HL-60 (cell line): ENCODE data around the gene PIN1.

Experiments used
- DNase-seq, 2 experiments: peaks; one replicate each; pipeline ENCODE4 v3.0.0-alpha.2; 2010 to 2020; ENCODE audit warnings: low read depth in 1 of 2, low spot score in 1 of 2
- H3K27ac ChIP-seq: fragments of 250-450 bp; sonication (Bioruptor Pico); replicated peaks from 2 replicates; pipeline ENCODE4 v1.5.1; 2020; ENCODE audit warnings: mild to moderate bottlenecking, moderate library complexity
- H3K27me3 ChIP-seq: fragments of 250-450 bp; sonication (Bioruptor Pico); 2 replicates; pipeline ENCODE4 v1.5.1; 2021; ENCODE audit warnings: mild to moderate bottlenecking, moderate library complexity; ENCODE audit not compliant: insufficient read depth, poor library complexity, severe bottlenecking
- H3K4me3 ChIP-seq: replicated peaks from 2 replicates; pipeline ENCODE4 v1.5.1; 2011; ENCODE audit warnings: mild to moderate bottlenecking, control low read depth, low read length; ENCODE audit not compliant: insufficient read depth
- CTCF ChIP-seq: IDR thresholded peaks from one replicate; pipeline ENCODE4 v1.5.1; 2011; ENCODE audit warnings: low read length, control low read depth, inconsistent platforms; ENCODE audit not compliant: insufficient read depth
- GABPA ChIP-seq: IDR thresholded peaks from 2 replicates; pipeline ENCODE4 v1.6.1; 2012; ENCODE audit warnings: low read depth
- POLR2AphosphoS5 ChIP-seq: IDR thresholded peaks from 2 replicates; pipeline ENCODE4 v1.6.1; 2012; ENCODE audit warnings: low read depth
- REST ChIP-seq: IDR thresholded peaks from 2 replicates; pipeline ENCODE4 v1.6.1; 2012; ENCODE audit warnings: low read depth; ENCODE audit not compliant: insufficient replicate concordance
- SPI1 ChIP-seq: IDR thresholded peaks from 2 replicates; pipeline ENCODE4 v1.6.1; 2012; ENCODE audit warnings: low read depth, mild to moderate bottlenecking, borderline replicate concordance

The PIN1 gene

GRCh38 chr19:9835507-9835949 lies 410 bp downstream of the PIN1 start:
- Histone ChIP-seq H3K27me3 (no peaks in the 10 kb centered on the region), H3K27ac (peak overlapping the region; percentile 64), H3K4me3 (peak overlapping the region; percentile 97)
- no peak for DNase-seq
- no peak for TF ChIP-seq SPI1

- TF ChIP-seq CTCF = no peak
- no peak for TF ChIP-seq GABPA
- TF ChIP-seq REST = no peak
- peak overlapping the region; percentile 64; the same call in 1 of the 2 replicates for H3K27ac ChIP-seq
- DNase-seq = peak in 1 of 2 experiments; percentile 21
- peak overlapping the region; percentile 97 for H3K4me3 ChIP-seq
- H3K27me3 ChIP-seq = no peaks in the 10 kb centered on the region
Measured at GRCh38 chr19:9836021-9836420, 903 bp downstream of the PIN1 start.

GRCh38 chr19:9838324-9838723 lies 3.2 kb downstream of the PIN1 start:
- Histone ChIP-seq H3K27me3 (no peaks in the 10 kb centered on the region), H3K27ac (no peak overlapping the region), H3K4me3 (no peak overlapping the region)
- TF ChIP-seq REST = no peak
- TF ChIP-seq GABPA = no peak
- no peak for TF ChIP-seq POLR2AphosphoS5
- no peak for TF ChIP-seq CTCF
- no peak for DNase-seq

- Histone ChIP-seq H3K4me3 (no peak overlapping the region), H3K27ac (no peak overlapping the region), H3K27me3 (no peaks in the 10 kb centered on the region)
- no peak for DNase-seq
- TF ChIP-seq GABPA (no peak), REST (no peak), SPI1 (no peak), CTCF (no peak), POLR2AphosphoS5 (no peak)
Measured at GRCh38 chr19:9839415-9839814, 4.3 kb downstream of the PIN1 start.
